ENCODE data around the gene GJC2.

GJC2 gene

GRCh38 chr1:228156941-228157728, 7.4 kb downstream of the GJC2 start:
- in situ Hi-C loops (cut with MboI; ENCODE audit: low sequenced_read_pairs, unreplicated experiment) = no loop called here
- TF ChIP-seq, protein P1, sequence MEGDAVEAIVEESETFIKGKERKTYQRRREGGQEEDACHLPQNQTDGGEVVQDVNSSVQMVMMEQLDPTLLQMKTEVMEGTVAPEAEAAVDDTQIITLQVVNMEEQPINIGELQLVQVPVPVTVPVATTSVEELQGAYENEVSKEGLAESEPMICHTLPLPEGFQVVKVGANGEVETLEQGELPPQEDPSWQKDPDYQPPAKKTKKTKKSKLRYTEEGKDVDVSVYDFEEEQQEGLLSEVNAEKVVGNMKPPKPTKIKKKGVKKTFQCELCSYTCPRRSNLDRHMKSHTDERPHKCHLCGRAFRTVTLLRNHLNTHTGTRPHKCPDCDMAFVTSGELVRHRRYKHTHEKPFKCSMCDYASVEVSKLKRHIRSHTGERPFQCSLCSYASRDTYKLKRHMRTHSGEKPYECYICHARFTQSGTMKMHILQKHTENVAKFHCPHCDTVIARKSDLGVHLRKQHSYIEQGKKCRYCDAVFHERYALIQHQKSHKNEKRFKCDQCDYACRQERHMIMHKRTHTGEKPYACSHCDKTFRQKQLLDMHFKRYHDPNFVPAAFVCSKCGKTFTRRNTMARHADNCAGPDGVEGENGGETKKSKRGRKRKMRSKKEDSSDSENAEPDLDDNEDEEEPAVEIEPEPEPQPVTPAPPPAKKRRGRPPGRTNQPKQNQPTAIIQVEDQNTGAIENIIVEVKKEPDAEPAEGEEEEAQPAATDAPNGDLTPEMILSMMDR (IDR thresholded peaks at IDR 0.05; ENCODE audit: borderline replicate concordance, control extremely low read depth, extremely low read depth, insufficient read depth, missing control alignments) = no peak
- DNase-seq (ENCODE audit: low spot score) = no peak

GRCh38 chr1:228157729-228158126, 8.0 kb downstream of the GJC2 start:
- TF ChIP-seq, protein P1 (IDR thresholded peaks at IDR 0.05; ENCODE audit: borderline replicate concordance, control extremely low read depth, extremely low read depth, insufficient read depth, missing control alignments) = no peak
- DNase-seq (ENCODE audit: low spot score) = no peak
- in situ Hi-C loops (cut with MboI; ENCODE audit: low sequenced_read_pairs, unreplicated experiment) = no loop called here

DNA sequence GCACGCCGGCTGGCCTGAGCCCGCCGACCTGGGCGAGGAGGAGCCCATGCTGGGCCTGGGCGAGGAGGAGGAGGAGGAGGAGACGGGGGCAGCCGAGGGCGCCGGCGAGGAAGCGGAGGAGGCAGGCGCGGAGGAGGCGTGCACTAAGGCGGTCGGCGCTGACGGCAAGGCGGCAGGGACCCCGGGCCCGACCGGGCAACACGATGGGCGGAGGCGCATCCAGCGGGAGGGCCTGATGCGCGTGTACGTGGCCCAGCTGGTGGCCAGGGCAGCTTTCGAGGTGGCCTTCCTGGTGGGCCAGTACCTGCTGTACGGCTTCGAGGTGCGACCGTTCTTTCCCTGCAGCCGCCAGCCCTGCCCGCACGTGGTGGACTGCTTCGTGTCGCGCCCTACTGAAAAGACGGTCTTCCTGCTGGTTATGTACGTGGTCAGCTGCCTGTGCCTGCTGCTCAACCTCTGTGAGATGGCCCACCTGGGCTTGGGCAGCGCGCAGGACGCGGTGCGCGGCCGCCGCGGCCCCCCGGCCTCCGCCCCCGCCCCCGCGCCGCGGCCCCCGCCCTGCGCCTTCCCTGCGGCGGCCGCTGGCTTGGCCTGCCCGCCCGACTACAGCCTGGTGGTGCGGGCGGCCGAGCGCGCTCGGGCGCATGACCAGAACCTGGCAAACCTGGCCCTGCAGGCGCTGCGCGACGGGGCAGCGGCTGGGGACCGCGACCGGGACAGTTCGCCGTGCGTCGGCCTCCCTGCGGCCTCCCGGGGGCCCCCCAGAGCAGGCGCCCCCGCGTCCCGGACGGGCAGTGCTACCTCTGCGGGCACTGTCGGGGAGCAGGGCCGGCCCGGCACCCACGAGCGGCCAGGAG, 8.6 kb downstream of the GJC2 start:
- no peak for DNase-seq (ENCODE audit: low spot score)
- in situ Hi-C loops (cut with MboI; ENCODE audit: low sequenced_read_pairs, unreplicated experiment) = no loop called here
- TF ChIP-seq, protein P1 (IDR thresholded peaks at IDR 0.05; ENCODE audit: borderline replicate concordance, control extremely low read depth, extremely low read depth, insufficient read depth, missing control alignments) = no peak

DNA sequence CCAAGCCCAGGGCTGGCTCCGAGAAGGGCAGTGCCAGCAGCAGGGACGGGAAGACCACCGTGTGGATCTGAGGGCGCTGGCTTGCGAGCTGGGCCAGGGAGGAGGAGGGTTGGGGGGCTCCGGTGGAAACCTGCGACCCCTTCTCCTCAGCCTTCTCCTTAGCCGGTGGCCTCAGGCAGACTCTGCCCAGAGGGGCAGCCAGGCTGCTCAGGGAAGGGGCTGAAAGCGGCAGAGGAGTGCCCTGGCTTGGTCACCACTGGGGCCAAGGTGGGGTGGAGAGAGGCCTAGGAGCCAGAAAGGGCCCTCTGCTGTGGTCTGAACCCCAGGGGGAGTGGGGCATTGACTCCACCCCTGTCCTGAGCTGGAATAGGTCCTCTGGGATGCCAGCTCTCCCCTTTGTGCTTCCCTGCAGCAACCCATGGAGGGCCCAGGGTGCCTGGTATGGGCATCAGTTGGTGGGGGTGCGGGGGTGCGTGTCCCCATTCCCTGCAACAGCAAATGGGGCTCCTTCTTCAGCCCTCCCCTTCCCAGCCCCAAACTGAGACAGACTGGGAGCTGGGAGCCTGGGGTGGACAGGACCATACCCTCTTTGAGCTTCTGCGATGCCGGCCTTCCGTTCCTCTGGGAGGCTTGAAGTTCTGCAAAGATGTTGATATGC, 9.4 kb downstream of the GJC2 start:
- TF ChIP-seq, protein P1 (IDR thresholded peaks at IDR 0.05; ENCODE audit: borderline replicate concordance, control extremely low read depth, extremely low read depth, insufficient read depth, missing control alignments) = no peak
- no peak for DNase-seq (ENCODE audit: low spot score)
- in situ Hi-C loops (cut with MboI; ENCODE audit: low sequenced_read_pairs, unreplicated experiment) = no loop called here

DNA sequence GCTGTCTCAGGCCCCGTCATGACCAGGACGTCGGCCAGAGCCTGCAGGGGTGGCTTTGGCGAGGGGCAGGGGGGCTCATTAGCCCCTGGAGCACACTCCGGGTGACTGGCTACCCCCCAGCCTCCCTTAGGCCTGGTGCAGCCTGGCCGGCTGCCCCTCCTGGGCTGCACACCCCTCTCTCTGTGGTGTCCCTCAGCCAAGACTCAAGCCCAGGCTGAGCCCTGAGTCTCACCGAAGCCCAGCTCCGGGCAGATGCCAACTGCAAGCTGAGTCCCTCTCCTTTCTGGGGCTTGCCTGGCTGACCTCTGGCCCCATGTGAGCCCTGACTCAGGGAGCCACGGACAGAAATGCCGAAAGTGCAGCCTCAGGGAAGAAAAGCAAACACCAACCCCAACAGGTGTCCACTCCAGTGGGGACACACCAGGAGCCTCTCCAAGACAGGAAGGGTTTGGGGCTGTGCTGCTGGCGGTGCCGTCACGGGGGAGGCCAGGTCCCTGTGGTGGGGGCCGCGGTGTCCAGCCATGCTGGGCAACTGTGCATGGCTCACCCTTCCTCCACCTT, 10.6 kb downstream of the GJC2 start:
- TF ChIP-seq, protein P1 (IDR thresholded peaks at IDR 0.05; ENCODE audit: borderline replicate concordance, control extremely low read depth, extremely low read depth, insufficient read depth, missing control alignments) = no peak
- DNase-seq (ENCODE audit: low spot score) = no peak
- in situ Hi-C loops (cut with MboI; ENCODE audit: low sequenced_read_pairs, unreplicated experiment) = no loop called here

DNA sequence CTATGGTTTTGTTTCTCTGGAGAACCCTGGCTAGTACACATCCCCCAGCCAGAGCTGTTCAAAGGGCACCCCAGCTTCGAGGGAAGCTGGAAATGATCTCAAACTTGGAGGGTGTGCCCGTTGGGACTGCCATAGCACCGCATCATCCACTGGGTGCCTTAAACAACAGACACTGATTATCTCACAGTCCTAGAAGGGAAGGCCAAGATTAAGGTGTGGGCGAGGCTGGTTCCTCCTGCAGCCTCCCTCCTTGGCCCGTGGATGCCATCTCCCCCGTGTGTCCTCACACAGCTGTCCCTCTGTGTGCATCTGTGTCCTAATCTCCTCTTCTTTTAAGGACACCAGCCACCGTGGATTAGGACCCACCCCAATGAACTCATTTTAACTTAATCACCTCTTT, 11.6 kb downstream of the GJC2 start:
- DNase-seq (ENCODE audit: low spot score) = no peak
- in situ Hi-C loops (cut with MboI; ENCODE audit: low sequenced_read_pairs, unreplicated experiment) = no loop called here

More for the DNA sequence above, 11.6 kb downstream of the GJC2 start:
- TF ChIP-seq, protein P1 (IDR thresholded peaks at IDR 0.05; ENCODE audit: borderline replicate concordance, control extremely low read depth, extremely low read depth, insufficient read depth, missing control alignments) = no peak

Measured in GM13976 (cell line).